Testis (tissue), 2 donors: ENCODE measurements around the gene OSBP.

Source experiments
- CTCF ChIP-seq, 3 experiments: fragments of 450-650 bp in 2 of 3; fragments of 200-600 bp in 1 of 3; sonication (generic) in 1 of 3; IDR thresholded peaks; one replicate each; pipeline ENCODE4 v1.5.1; 2016 to 2019; ENCODE audit warnings: antibody characterized with exemption in 3 of 3, mild to moderate bottlenecking in 2 of 3, moderate library complexity in 1 of 3
- POLR2A ChIP-seq: fragments of 450-650 bp; IDR thresholded peaks from one replicate; pipeline ENCODE4 v1.6.1; 2017; ENCODE audit warnings: antibody characterized with exemption, mild to moderate bottlenecking, moderate library complexity

GRCh38 chr11:59560290-59560701 lies 55.3 kb downstream of the OSBP start:
- no peak for TF ChIP-seq POLR2A
- no peak for TF ChIP-seq CTCF (IDR thresholded peaks at IDR 0.05)
